GM23338 (cell line): Measurements from ENCODE around the gene SV2C. TPM values are rescaled to one million over a fixed set of nuclear protein-coding genes. Genes with fewer than 3 reads are reported as not detected.

ENCODE experiments used
- ATAC-seq: fragments of 200-7000 bp; cut with Tn5 transposase; 3 replicates; pipeline ENCODE4 v1.9.1; 2020
- DNase-seq: peaks from one replicate; pipeline ENCODE4 v3.0.0-alpha.2; 2015; ENCODE audit warnings: low spot score
- H2AFZ ChIP-seq: fragments of 200-600 bp; sonication (generic); 2 replicates; pipeline ENCODE4 v1.8.0; 2016; ENCODE audit warnings: antibody characterized with exemption, mild to moderate bottlenecking, moderate library complexity
- H3F3A ChIP-seq: fragments of 200-600 bp; sonication (generic); replicated peaks from 2 replicates; pipeline ENCODE4 v1.8.0; 2017; ENCODE audit warnings: antibody characterized with exemption, mixed run types, low read depth
- H3K27ac ChIP-seq: fragments of 200-600 bp; sonication (generic); 2 replicates; pipeline ENCODE4 v1.6.1; 2016; ENCODE audit warnings: low read depth
- H3K27me3 ChIP-seq: fragments of 200-600 bp; sonication (generic); 2 replicates; pipeline ENCODE4 v1.8.0; 2016; ENCODE audit warnings: mild to moderate bottlenecking, mixed run types, moderate library complexity; ENCODE audit not compliant: insufficient read depth
- H3K36me3 ChIP-seq: fragments of 200-600 bp; sonication (generic); 2 replicates; pipeline ENCODE4 v1.8.0; 2016; ENCODE audit warnings: mild to moderate bottlenecking; ENCODE audit not compliant: insufficient read depth
- H3K4me1 ChIP-seq: fragments of 200-600 bp; sonication (generic); 2 replicates; pipeline ENCODE4 v1.8.0; 2016; ENCODE audit warnings: mild to moderate bottlenecking, moderate library complexity; ENCODE audit not compliant: insufficient read depth
- H3K4me2 ChIP-seq: fragments of 200-600 bp; sonication (generic); 2 replicates; pipeline ENCODE4 v1.7.1; 2017; ENCODE audit warnings: mixed run types
- H3K4me3 ChIP-seq: fragments of 200-600 bp; sonication (generic); 2 replicates; pipeline ENCODE4 v1.6.1; 2016; ENCODE audit warnings: mixed run types
- H3K79me2 ChIP-seq: fragments of 200-600 bp; sonication (generic); replicated peaks from 2 replicates; pipeline ENCODE4 v1.8.0; 2017; ENCODE audit warnings: mild to moderate bottlenecking; ENCODE audit not compliant: insufficient read depth
- H3K9me2 ChIP-seq: fragments of 200-600 bp; sonication (generic); 2 replicates; pipeline ENCODE4 v1.8.0; 2017; ENCODE audit not compliant: insufficient read depth
- H4K20me1 ChIP-seq: fragments of 200-600 bp; sonication (generic); replicated peaks from 2 replicates; pipeline ENCODE4 v1.8.0; 2017; ENCODE audit warnings: mild to moderate bottlenecking; ENCODE audit not compliant: insufficient read depth
- H3K27ac Mint-ChIP-seq: 2 replicates; pipeline ENCODE4 v1.8.0; 2020; ENCODE audit warnings: inconsistent platforms, mild to moderate bottlenecking, moderate library complexity, mixed read lengths
- H3K27me3 Mint-ChIP-seq: 3 replicates; pipeline ENCODE4 v1.8.0; 2022; ENCODE audit warnings: low read depth, mild to moderate bottlenecking, moderate library complexity, mixed read lengths, inconsistent platforms; ENCODE audit not compliant: insufficient read depth, poor library complexity
- H3K36me3 Mint-ChIP-seq: 3 replicates; pipeline ENCODE4 v1.8.0; 2021; ENCODE audit warnings: low read depth, mild to moderate bottlenecking, inconsistent platforms, moderate library complexity, mixed read lengths
- H3K4me1 Mint-ChIP-seq: 3 replicates; pipeline ENCODE4 v1.8.0; 2020; ENCODE audit warnings: mild to moderate bottlenecking, inconsistent platforms, mixed read lengths
- H3K4me3 Mint-ChIP-seq: 3 replicates; pipeline ENCODE4 v1.8.0; 2021; ENCODE audit warnings: moderate library complexity, mild to moderate bottlenecking, inconsistent platforms, mixed read lengths
- H3K9me3 Mint-ChIP-seq: 3 replicates; pipeline ENCODE4 v1.8.0; 2020; ENCODE audit warnings: moderate library complexity, mild to moderate bottlenecking, inconsistent platforms, mixed read lengths
- CREB1 ChIP-seq: fragments of 250-450 bp; sonication (Bioruptor Pico); IDR thresholded peaks from 2 replicates; pipeline ENCODE4 v1.5.0; 2020; ENCODE audit warnings: low read depth, mild to moderate bottlenecking, moderate library complexity
- CTCF ChIP-seq, 2 experiments: fragments of 200-600 bp in 1 of 2; sonication (generic) in 1 of 2; conservative IDR thresholded peaks; 2 replicates each; pipeline versions ENCODE4 v1.5.1 to v1.6.1; 2016 to 2017; ENCODE audit warnings: antibody characterized with exemption in 2 of 2, low read depth in 2 of 2, mild to moderate bottlenecking in 2 of 2, moderate library complexity in 1 of 2
- ETS1 ChIP-seq: IDR thresholded peaks from 2 replicates; pipeline ENCODE4 v1.6.1; 2016; ENCODE audit warnings: antibody characterized with exemption
- EZH2 ChIP-seq: fragments of 200-600 bp; sonication (generic); IDR thresholded peaks from one replicate; pipeline ENCODE4 v1.8.0; 2017; ENCODE audit warnings: antibody characterized with exemption, mild to moderate bottlenecking, low read depth; ENCODE audit not compliant: unreplicated experiment
- EZH2phosphoT487 ChIP-seq: fragments of 200-600 bp; sonication (generic); IDR thresholded peaks from one replicate; pipeline ENCODE4 v1.8.1; 2018; ENCODE audit warnings: antibody characterized with exemption; ENCODE audit not compliant: unreplicated experiment
- JUNB ChIP-seq: IDR thresholded peaks from one replicate; pipeline ENCODE4 v1.6.1; 2016; ENCODE audit warnings: antibody characterized with exemption; ENCODE audit not compliant: unreplicated experiment
- NANOG ChIP-seq: IDR thresholded peaks from 2 replicates; pipeline ENCODE4 v1.6.1; 2016; ENCODE audit warnings: antibody characterized with exemption, borderline replicate concordance
- POLR2AphosphoS5 ChIP-seq: IDR thresholded peaks from 2 replicates; pipeline ENCODE4 v1.6.1; 2016; ENCODE audit warnings: antibody characterized with exemption, low read depth
- REST ChIP-seq: IDR thresholded peaks from one replicate; pipeline ENCODE4 v1.6.1; 2018; ENCODE audit warnings: antibody characterized with exemption; ENCODE audit not compliant: unreplicated experiment
- STAT1 ChIP-seq: IDR thresholded peaks from one replicate; pipeline ENCODE4 v1.6.1; 2016; ENCODE audit warnings: antibody characterized with exemption; ENCODE audit not compliant: unreplicated experiment
- ZNF114 ChIP-seq: fragments of 250-450 bp; sonication (Bioruptor Pico); IDR thresholded peaks from 2 replicates; pipeline ENCODE4 v1.5.0; 2020; ENCODE audit warnings: mild to moderate bottlenecking, moderate library complexity
- ZNF331 ChIP-seq: fragments of 250-450 bp; sonication (Bioruptor Pico); IDR thresholded peaks from 2 replicates; pipeline ENCODE4 v1.5.0; 2020; ENCODE audit warnings: low read depth, mild to moderate bottlenecking, moderate library complexity
- ZNF462 ChIP-seq: fragments of 250-450 bp; sonication (Bioruptor Pico); IDR thresholded peaks from 2 replicates; pipeline ENCODE4 v1.5.0; 2020; ENCODE audit warnings: mild to moderate bottlenecking, moderate library complexity
- polyA plus RNA-seq: library from polyadenylated mRNA; unstranded; fragments of >200 nt; fragmentation: Nextera tagmentation; extraction: Ambion mirVana; gene quantifications from 2 replicates; pipeline ENCODE4 v1.2.1, GENCODE V29; 2016
- total RNA-seq: library from RNA; depleted of rRNA; stranded (reverse); fragments of >200 nt; shearing (Covaris generic); gene quantifications from 2 replicates; pipeline ENCODE4 v1.2.3, GENCODE V29; 2014

SV2C gene
- total and polyA plus RNA-seq, 2 experiments from 2014 or later = 0.05 to 0.07 TPM

GRCh38 chr5:76366596-76366995 lies 283.4 kb downstream of the SV2C start:
- Histone ChIP-seq H2AFZ (no peak overlapping the region), H3K27ac (no peak overlapping the region), H3F3A (no peaks in the 10 kb centered on the region), H3K36me3 (no peaks in the 10 kb centered on the region), H3K27me3 (no peaks in the 10 kb centered on the region), H3K79me2 (no peaks in the 10 kb centered on the region), H3K4me2 (no peak overlapping the region), H3K9me2 (peaks cover 11% of the 10 kb centered on the region; the same call in 1 of the 2 replicates), H3K4me3 (no peak overlapping the region), H3K4me1 (no peaks in the 10 kb centered on the region), H4K20me1 (no peaks in the 10 kb centered on the region)
- Mint-ChIP-seq H3K4me1 (peaks cover 5% of the 10 kb centered on the region; the same call in 2 of the 3 replicates), H3K27ac (no peak overlapping the region), H3K9me3 (no peaks in the 10 kb centered on the region), H3K27me3 (peaks cover 4% of the 10 kb centered on the region), H3K36me3 (no peaks in the 10 kb centered on the region), H3K4me3 (no peak overlapping the region)
- no peak for ATAC-seq
- DNase-seq = no peak
- TF ChIP-seq JUNB (no peak), CTCF (conservative IDR thresholded peaks at IDR 0.05; ENCODE audit: low read depth in 2 of 2) (no peak), NANOG (no peak), ZNF114 (CRISPR knock-in tag) (no peak), POLR2AphosphoS5 (no peak), REST (no peak), STAT1 (no peak), ETS1 (no peak), CREB1 (CRISPR knock-in tag) (no peak), EZH2phosphoT487 (no peak), EZH2 (no peak), ZNF331 (CRISPR knock-in tag) (no peak), ZNF462 (CRISPR knock-in tag) (no peak)
